ENCODE measurements around the gene NPPA.

DNA sequence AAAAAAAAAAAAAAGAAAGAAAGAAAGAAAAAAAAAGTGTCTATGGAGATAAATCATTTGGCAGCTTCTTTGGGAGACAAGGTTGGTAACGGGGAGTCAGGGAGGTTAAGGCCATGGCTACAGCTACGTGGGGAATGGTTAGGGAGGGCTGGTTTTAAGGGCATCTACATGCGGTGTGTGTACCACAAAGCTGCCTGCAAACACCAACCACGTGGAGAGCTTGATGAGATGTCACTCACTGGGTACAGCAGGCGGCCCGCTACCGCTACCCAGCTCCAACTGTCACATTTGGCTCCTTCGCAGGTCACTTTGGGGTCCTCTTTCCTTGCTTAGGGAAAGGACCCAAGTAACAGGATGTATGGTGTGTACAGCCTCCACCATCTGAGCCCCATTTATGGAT is 6.9 kb upstream of the NPPA start:
- TF ChIP-seq POLR2AphosphoS5 (IDR thresholded peaks at IDR 0.05) (no peak), POLR2A (IDR thresholded peaks at IDR 0.05) (no peak)
- TF ChIP-seq, protein P1, sequence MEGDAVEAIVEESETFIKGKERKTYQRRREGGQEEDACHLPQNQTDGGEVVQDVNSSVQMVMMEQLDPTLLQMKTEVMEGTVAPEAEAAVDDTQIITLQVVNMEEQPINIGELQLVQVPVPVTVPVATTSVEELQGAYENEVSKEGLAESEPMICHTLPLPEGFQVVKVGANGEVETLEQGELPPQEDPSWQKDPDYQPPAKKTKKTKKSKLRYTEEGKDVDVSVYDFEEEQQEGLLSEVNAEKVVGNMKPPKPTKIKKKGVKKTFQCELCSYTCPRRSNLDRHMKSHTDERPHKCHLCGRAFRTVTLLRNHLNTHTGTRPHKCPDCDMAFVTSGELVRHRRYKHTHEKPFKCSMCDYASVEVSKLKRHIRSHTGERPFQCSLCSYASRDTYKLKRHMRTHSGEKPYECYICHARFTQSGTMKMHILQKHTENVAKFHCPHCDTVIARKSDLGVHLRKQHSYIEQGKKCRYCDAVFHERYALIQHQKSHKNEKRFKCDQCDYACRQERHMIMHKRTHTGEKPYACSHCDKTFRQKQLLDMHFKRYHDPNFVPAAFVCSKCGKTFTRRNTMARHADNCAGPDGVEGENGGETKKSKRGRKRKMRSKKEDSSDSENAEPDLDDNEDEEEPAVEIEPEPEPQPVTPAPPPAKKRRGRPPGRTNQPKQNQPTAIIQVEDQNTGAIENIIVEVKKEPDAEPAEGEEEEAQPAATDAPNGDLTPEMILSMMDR (IDR thresholded peaks at IDR 0.05), result no peak
